K562 (cell line): ENCODE measurements around the gene AGFG2.
A peak's percentile ranks its signal among the peaks of the same experiment; 100 is the strongest.

Experiments
- CBX1 ChIP-seq: sonication (generic); IDR thresholded peaks from 2 replicates; pipeline ENCODE4 v1.6.1; 2016; ENCODE audit warnings: antibody characterized with exemption, low read depth, mild to moderate bottlenecking
- FOXA1 ChIP-seq: fragments of 450-650 bp; IDR thresholded peaks from 2 replicates; pipeline ENCODE4 v1.6.1; 2016; ENCODE audit warnings: mild to moderate bottlenecking, borderline replicate concordance
- POLR2AphosphoS5 ChIP-seq: IDR thresholded peaks from 2 replicates; pipeline ENCODE4 v1.6.1; 2011; ENCODE audit warnings: mild to moderate bottlenecking, low read depth, low read length, moderate library complexity; ENCODE audit not compliant: control insufficient read depth, insufficient read depth
- SLC30A9 ChIP-seq: fragments of 250-450 bp; sonication (Bioruptor Pico); IDR thresholded peaks from 2 replicates; pipeline ENCODE4 v1.8.0; 2022; ENCODE audit warnings: mild to moderate bottlenecking, moderate library complexity
- SMARCE1 ChIP-seq: fragments of 450-650 bp; IDR thresholded peaks from 2 replicates; pipeline ENCODE4 v1.7.1; 2016; ENCODE audit warnings: mild to moderate bottlenecking
- SP2 ChIP-seq: IDR thresholded peaks from 2 replicates; pipeline ENCODE4 v1.6.1; 2011; ENCODE audit warnings: mild to moderate bottlenecking, low read depth, low read length, moderate library complexity; ENCODE audit not compliant: poor library complexity, severe bottlenecking; ENCODE audit errors: extremely low read depth
- ZNF274 ChIP-seq: IDR thresholded peaks from 2 replicates; pipeline ENCODE4 v1.6.1; 2011; ENCODE audit warnings: low read depth, mild to moderate bottlenecking, low read length, moderate library complexity, borderline replicate concordance
- TF ChIP-seq, protein P1 (sequence below), 3 experiments: IDR thresholded peaks in 2 of 3; conservative IDR thresholded peaks in 1 of 3; 2 replicates each; pipeline ENCODE4 v1.5.1; 2011 to 2012; ENCODE audit warnings: low read length in 3 of 3, mild to moderate bottlenecking in 3 of 3, control low read depth in 2 of 3, improper control_type of control experiment in 1 of 3, inconsistent platforms in 1 of 3, low read depth in 1 of 3, mixed read lengths in 1 of 3, moderate library complexity in 1 of 3; ENCODE audit not compliant: insufficient read depth in 2 of 3

DNA sequence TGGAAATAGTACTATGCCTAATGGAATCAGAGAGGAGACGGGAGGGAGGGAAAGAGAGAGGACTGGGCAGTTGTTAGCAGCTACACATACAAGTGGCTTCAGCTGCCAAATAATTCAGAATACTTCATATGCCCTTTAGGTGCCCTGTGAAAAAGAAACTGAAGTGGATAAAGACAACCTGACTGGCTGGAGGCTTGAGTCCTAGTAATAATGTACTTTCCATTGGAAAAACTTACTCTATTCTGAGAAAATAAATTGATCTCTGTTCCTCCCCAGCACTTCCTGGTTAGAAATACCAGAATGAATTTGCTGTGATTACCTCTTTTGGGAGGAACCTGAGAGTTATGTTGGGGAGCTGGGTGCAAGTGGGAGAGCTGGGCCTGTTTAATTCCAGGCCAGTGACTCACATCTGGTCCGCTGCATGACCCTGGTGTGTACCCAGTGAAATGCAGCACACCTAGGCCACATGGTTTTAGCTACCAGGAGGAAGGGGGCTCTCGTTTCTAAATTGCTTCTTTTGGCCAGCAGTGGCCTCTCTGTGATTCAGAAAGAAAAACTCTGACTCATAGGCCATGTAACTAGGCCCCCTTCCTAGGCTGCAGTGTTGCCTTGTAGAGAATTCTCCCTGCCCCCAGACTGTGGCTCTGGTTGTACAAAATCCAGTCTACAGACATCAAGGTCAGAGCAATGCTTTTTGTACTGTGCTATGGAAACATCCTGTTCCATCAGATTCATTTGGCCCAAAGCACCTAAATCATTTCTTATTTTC, 6.5 kb downstream of the AGFG2 start:
- TF ChIP-seq ZNF274, result no peak
- no peak for TF ChIP-seq SLC30A9 (CRISPR knock-in tag)
- TF ChIP-seq FOXA1, result no peak
- TF ChIP-seq, protein P1, sequence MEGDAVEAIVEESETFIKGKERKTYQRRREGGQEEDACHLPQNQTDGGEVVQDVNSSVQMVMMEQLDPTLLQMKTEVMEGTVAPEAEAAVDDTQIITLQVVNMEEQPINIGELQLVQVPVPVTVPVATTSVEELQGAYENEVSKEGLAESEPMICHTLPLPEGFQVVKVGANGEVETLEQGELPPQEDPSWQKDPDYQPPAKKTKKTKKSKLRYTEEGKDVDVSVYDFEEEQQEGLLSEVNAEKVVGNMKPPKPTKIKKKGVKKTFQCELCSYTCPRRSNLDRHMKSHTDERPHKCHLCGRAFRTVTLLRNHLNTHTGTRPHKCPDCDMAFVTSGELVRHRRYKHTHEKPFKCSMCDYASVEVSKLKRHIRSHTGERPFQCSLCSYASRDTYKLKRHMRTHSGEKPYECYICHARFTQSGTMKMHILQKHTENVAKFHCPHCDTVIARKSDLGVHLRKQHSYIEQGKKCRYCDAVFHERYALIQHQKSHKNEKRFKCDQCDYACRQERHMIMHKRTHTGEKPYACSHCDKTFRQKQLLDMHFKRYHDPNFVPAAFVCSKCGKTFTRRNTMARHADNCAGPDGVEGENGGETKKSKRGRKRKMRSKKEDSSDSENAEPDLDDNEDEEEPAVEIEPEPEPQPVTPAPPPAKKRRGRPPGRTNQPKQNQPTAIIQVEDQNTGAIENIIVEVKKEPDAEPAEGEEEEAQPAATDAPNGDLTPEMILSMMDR (IDR thresholded peaks at IDR 0.05 in 2 of 3, conservative IDR thresholded peaks at IDR 0.05 in 1 of 3; ENCODE audit: insufficient read depth in 2 of 3, low read depth in 1 of 3, low read length in 3 of 3), result peak; percentile 27 to 61 (median 32); a peak in 3 of 6 replicates
- 0 out of 2 replicates have a peak, but pooled peaks have one; percentile 47 for TF ChIP-seq SMARCE1
- TF ChIP-seq POLR2AphosphoS5, result no peak
- no peak for TF ChIP-seq SP2
- TF ChIP-seq CBX1, result no peak
